ENCODE data around the gene USP17L28. TPM values are rescaled to one million over a fixed set of nuclear protein-coding genes. Genes with fewer than 3 reads are reported as not detected.

USP17L28 gene
- polyA plus RNA-seq, 1 donor from 2014 or later = not detected

Other genes starting within 250 kb of the USP17L28 start
- gene FAM90A26, start 178.5 kb upstream of the USP17L28 start, polyA plus RNA-seq = not detected
- gene USP17L10, start 138.2 kb upstream of the USP17L28 start, polyA plus RNA-seq = not detected
- gene USP17L11, start 133.5 kb upstream of the USP17L28 start, polyA plus RNA-seq = not detected
- not detected for gene USP17L12, start 128.7 kb upstream of the USP17L28 start, polyA plus RNA-seq
- gene USP17L13, start 124.0 kb upstream of the USP17L28 start, polyA plus RNA-seq = not detected
- not detected for gene USP17L15, start 114.5 kb upstream of the USP17L28 start, polyA plus RNA-seq
- gene USP17L17, start 105.0 kb upstream of the USP17L28 start, polyA plus RNA-seq = not detected
- not detected for gene USP17L18, start 100.3 kb upstream of the USP17L28 start, polyA plus RNA-seq
- gene USP17L19, start 95.5 kb upstream of the USP17L28 start, polyA plus RNA-seq = not detected
- not detected for gene USP17L20, start 90.8 kb upstream of the USP17L28 start, polyA plus RNA-seq
- gene USP17L21, start 86.0 kb upstream of the USP17L28 start, polyA plus RNA-seq = not detected
- not detected for gene USP17L22, start 81.3 kb upstream of the USP17L28 start, polyA plus RNA-seq
- not detected for gene USP17L24, start 23.7 kb upstream of the USP17L28 start, polyA plus RNA-seq
- gene USP17L25, start 19.0 kb upstream of the USP17L28 start, polyA plus RNA-seq = not detected
- gene USP17L26, start 14.2 kb upstream of the USP17L28 start, polyA plus RNA-seq = not detected
- not detected for gene USP17L5, start 9.5 kb upstream of the USP17L28 start, polyA plus RNA-seq
- not detected for gene USP17L27, start 4.7 kb upstream of the USP17L28 start, polyA plus RNA-seq
- gene USP17L29, start 4.7 kb downstream of the USP17L28 start, polyA plus RNA-seq = not detected
- not detected for gene USP17L30, start 14.2 kb downstream of the USP17L28 start, polyA plus RNA-seq
- gene DEFB131A, start 95.5 kb downstream of the USP17L28 start, polyA plus RNA-seq = not detected